SK-N-SH treated with all-trans-retinoic acid at 6 μM for 48 hours (cell line): ENCODE data around the gene B4GALT6.

Experiments
- CREB5 ChIP-seq: fragments of 250-450 bp; sonication (Bioruptor Pico); IDR thresholded peaks from 2 replicates; pipeline ENCODE4 v1.5.1; 2020; ENCODE audit warnings: low read depth, mild to moderate bottlenecking, moderate library complexity
- RARB ChIP-seq: fragments of 250-450 bp; sonication (Bioruptor Pico); IDR thresholded peaks from 2 replicates; pipeline ENCODE4 v1.8.0; 2021; ENCODE audit warnings: mild to moderate bottlenecking, moderate library complexity
- TOX ChIP-seq: fragments of 250-450 bp; sonication (Bioruptor Pico); IDR thresholded peaks from 2 replicates; pipeline ENCODE4 v1.8.0; 2021; ENCODE audit warnings: mild to moderate bottlenecking, moderate library complexity, borderline replicate concordance
- ZFP3 ChIP-seq: fragments of 250-450 bp; sonication (Bioruptor Pico); IDR thresholded peaks from 2 replicates; pipeline ENCODE4 v1.5.0; 2020; ENCODE audit warnings: mild to moderate bottlenecking, moderate library complexity
- TF ChIP-seq, protein P1 (sequence below): fragments of 250-450 bp; sonication (Bioruptor Pico); IDR thresholded peaks from 2 replicates; pipeline ENCODE4 v1.5.0; 2020; ENCODE audit warnings: mild to moderate bottlenecking, moderate library complexity

GRCh38 chr18:31648966-31649429 is 35.4 kb downstream of the B4GALT6 start:
- TF ChIP-seq ZFP3 (CRISPR knock-in tag) = no peak
- TF ChIP-seq, protein P1, sequence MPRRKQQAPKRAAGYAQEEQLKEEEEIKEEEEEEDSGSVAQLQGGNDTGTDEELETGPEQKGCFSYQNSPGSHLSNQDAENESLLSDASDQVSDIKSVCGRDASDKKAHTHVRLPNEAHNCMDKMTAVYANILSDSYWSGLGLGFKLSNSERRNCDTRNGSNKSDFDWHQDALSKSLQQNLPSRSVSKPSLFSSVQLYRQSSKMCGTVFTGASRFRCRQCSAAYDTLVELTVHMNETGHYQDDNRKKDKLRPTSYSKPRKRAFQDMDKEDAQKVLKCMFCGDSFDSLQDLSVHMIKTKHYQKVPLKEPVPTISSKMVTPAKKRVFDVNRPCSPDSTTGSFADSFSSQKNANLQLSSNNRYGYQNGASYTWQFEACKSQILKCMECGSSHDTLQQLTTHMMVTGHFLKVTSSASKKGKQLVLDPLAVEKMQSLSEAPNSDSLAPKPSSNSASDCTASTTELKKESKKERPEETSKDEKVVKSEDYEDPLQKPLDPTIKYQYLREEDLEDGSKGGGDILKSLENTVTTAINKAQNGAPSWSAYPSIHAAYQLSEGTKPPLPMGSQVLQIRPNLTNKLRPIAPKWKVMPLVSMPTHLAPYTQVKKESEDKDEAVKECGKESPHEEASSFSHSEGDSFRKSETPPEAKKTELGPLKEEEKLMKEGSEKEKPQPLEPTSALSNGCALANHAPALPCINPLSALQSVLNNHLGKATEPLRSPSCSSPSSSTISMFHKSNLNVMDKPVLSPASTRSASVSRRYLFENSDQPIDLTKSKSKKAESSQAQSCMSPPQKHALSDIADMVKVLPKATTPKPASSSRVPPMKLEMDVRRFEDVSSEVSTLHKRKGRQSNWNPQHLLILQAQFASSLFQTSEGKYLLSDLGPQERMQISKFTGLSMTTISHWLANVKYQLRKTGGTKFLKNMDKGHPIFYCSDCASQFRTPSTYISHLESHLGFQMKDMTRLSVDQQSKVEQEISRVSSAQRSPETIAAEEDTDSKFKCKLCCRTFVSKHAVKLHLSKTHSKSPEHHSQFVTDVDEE (CRISPR knock-in tag) = no peak
- no peak for TF ChIP-seq TOX (CRISPR knock-in tag)
- no peak for TF ChIP-seq RARB (CRISPR knock-in tag)
- no peak for TF ChIP-seq CREB5
